Stimulated activated CD4-positive, alpha-beta T cell treated with anti-CD3 and anti-CD28 coated beads, Interleukin-4, amount 100 ng/mL, for 24 hours (primary cell): ENCODE results near the gene L1CAM.

ENCODE experiments used
- DNase-seq: peaks from one replicate; pipeline ENCODE4 v3.0.0-alpha.2; 2020

The L1CAM gene

DNA sequence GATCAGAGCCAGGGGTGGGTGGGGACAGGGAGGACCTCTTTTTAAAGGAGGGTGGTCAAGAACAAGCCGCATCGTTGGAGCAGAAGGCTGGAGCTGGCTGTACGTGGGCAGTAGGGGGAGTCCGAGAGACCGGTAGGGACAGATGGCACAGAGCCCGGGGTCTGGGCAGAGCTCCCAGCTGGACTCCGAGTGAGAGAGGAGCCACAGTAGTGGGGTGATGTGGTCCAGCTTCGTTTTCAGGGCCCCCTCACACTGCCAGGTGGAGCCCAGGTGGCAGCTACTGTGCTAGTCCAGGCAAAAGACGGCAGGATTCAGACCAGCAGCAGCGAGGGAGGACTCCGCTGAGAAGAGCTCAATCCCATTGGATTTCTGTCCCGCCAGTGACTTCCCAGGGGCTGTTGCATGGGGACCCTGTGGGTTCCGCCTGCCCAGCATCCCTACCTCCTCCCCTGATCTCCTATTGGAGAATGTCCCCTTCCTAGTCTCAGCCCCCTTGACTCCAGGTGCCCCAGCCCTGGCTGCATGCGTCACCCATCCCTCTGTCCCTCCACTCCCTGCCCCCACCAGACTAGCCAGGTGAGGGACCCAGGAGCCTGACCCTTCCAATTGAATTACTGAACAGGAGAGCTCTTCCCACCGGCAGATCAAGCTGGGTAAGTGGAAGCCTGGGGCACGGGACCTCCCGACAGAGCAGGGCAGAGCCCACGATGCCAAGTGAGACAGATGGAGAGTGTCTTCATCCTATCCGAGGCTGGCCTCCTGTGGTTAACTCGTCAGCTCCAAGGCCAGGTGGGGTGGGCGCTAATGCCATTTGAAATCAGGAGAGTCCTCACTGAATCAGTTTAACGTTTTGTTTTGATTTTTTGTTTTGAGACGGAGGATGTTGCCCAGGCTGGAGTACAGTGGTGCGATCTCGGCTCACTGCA lies 37.2 kb upstream of the L1CAM start:
- DNase-seq = no peak

DNA sequence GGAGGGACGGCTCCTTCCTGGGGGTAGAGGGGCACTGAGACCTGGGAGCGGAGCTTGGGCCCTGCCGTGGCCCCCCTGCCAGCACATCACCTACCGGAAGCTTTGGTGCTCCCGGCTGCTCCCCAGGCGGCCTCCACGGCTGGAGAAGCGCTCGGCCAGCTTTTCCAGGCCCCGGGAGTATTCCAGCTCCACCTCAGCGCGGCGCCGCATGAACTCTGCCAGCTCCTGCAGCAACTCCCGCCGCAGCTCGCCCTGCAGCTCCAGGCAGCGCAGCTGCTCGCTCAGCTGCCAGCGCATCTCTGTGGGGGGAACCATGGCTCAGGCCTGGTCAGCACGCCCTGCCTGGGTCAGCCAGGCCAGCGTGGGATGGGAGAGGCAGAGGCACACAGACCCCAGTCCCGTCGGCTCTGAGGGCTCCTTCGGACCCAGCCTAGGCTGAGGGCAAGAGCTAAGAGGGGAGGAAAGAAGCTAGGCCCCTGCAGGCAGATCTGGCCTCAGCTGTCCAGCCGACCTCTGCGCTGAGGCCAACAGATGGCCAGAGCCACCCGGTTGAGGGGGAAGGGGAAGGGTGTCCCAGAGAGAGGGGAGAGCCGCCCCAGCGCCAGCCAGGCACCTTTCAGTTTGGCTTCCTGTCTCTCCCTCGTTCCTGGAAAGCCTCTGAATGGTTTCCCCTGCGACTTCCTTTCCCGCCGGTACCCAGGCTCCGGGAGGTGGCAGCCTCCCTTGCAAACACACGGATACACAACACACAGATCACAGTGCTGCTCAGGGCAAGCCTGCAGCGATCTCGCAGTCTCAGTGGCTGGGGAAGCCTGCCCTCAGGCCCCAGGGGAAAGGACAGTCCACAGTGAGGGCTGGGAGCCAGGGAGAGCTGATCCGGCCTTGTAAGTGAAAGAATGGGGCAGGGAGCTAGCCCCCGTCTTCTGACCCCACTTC lies 35.8 kb upstream of the L1CAM start:
- no peak for DNase-seq

DNA sequence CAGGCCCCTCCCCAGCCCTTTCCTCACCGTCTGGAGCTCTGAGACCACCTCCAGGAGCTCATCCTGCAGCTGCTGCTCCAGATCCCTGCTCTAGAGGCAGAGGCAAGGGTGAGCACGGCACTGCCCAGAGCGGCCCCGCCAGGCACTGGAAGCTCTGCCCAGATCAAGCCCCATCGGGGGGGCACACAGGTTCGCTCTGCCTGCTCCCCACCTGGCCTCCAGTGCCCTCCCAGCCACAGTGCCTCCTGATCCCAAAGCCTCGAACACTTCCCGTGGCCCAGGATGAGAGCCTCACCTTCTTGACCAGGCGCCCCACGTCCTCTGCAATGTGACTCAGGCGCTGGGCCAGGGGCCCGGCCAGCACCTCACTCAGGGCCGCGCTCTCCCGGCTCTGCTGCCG lies 35.1 kb upstream of the L1CAM start:
- no peak for DNase-seq

DNA sequence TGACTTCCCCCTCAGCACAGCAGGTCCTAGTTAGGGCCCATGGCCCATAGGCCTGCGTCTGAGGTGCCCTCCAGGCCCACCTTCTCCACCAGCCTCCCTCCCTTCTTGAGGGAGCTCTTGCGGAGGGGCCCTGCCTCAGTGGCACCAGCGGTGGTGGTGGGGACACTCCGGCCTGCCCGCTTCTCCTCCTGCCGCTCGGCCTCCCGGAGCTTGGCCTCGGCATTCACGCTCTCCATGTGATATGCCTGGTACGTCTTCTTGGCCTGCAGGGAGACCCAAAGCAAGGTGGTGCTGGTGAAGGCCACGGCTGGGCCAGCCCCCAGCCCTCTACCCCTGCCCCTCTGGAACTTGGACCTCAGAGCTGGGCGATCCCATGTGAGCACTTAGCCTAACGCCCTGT lies 34.6 kb upstream of the L1CAM start:
- DNase-seq = no peak

DNA sequence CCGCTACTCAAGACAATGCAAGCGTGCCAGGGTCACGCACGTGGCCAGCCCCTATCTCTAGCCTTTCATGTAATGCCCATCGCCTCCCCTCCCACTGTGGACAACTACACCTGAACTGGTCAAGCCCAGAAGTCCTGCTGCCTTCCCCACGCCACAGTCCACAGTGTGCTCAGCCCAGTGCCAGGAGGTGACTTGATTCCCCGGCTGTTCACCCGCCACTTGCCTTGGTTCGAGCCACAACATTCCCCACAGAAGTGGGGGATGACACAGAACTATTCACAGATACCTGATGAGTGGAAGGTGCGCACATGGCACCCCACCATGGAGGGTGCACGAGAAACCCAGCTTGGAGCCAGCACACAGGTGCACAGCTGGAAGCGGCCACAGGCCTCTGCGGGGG lies 33.3 kb upstream of the L1CAM start:
- no peak for DNase-seq

DNA sequence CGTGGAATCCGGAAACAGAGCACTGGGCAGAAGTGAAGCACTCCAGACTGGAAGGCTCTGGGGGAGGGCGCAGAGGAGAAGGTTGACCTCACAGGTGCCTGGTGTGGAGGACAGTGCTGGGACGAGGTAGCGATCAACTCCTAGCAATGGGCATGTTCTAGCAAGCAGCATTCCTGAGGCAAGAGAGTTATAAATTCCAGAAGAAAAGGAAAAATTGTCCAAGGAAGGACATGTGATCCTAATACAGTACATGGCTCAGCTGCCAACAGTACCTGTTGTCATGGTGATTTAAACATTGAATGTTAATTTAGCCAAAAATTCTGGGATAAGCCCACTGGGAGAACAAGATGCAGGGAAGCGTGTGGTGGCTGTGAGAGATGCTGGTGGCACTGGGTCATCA lies 31.9 kb upstream of the L1CAM start:
- DNase-seq = no peak

DNA sequence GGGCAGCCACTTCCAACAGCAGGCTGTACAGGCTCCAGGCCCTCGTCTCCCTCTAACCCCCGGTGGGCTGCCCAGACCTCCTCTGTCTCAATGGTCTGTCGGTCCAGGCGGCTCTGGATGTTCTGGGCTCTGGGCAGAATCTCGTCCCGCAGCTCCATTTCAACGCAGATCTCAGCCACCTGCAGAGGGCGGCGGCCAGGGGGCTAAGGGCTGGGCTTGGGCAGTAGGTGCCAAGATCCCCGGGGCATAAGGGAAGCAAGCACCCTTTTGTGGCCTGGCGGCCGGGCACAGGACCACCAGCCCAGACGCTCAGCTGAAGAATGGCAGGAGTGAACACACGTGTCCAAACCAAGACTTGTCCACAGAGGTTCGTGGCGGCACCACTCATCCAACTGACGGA lies 27.7 kb upstream of the L1CAM start:
- DNase-seq = no peak

DNA sequence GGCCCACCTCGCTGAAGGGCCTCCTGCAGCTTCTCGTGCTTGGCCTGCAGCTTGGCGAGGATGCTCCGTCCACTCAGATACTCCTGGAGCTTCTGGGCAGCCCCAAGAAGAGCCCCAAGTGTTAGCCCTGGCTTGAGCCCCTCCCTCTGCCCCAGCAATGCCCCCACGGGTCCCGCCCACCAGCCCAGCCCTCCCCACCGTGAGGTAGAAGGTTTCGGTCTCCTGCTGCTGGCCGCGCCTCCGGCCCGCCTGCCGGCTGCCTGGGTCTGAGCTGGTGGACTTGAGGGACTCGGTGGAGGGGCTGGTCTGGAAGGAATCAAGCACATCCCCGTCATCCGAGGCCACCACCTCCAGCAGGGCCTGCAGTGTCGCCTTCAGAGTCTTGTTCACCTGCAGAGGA lies 27.2 kb upstream of the L1CAM start:
- DNase-seq = no peak

DNA sequence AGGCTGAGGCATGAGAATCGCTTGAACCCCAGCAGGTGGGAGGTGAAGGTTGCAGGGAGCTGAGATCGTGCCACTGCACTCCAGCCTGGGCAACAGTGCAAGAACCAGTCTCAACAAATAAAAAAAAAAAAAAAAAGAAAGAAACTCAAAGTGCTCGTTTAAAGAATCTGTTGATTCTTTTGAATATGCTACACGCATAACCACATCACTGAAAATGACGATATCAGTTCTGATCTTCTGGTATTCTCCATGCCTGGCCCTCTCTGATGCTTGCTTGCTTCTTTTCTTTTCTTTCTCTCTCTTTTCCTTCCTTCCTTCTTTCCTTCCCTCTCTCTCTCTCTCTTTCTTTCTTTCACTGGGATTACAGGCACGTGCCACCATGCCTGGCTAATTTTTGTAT lies 25.8 kb upstream of the L1CAM start:
- DNase-seq = no peak

DNA sequence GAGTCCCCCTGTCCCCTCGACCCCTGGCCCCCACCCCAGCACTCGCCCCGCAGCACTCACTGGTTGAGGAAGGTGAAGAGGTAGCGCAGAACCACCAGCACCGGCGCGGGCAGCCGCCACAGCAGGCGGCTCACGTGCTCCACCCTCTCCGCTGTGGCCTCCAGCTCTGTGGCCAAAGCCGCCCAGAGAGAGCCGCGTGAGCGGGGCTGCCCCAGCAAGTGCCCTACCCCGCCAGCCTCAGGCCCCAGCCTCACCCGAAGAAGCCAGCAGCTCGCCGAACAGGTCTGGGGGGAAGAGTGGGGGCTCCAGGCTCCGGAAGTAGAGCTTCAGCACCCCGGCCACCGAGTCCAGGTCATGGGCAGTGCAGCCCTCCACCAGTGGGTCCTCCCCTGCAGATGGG lies 24.5 kb upstream of the L1CAM start:
- no peak for DNase-seq

DNA sequence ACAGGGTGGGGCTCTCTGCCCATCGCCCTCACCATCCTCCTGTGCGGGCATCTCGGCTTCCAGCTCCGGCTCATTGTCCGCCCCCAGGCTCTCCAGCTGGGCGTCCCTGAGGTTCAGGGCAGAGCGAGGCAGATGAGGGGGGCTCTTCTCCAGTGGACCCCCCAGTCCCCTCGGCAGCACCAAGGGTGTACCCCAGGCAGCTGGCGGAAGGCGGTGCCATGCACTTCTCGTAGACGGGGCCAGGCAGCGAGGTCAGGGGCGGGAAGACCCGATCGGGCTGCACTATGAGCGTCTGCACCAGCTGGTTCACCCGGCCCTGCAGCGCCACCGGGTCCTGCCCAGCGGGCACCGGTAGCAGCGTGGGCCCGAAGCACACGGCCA lies 24.0 kb upstream of the L1CAM start:
- DNase-seq = no peak

DNA sequence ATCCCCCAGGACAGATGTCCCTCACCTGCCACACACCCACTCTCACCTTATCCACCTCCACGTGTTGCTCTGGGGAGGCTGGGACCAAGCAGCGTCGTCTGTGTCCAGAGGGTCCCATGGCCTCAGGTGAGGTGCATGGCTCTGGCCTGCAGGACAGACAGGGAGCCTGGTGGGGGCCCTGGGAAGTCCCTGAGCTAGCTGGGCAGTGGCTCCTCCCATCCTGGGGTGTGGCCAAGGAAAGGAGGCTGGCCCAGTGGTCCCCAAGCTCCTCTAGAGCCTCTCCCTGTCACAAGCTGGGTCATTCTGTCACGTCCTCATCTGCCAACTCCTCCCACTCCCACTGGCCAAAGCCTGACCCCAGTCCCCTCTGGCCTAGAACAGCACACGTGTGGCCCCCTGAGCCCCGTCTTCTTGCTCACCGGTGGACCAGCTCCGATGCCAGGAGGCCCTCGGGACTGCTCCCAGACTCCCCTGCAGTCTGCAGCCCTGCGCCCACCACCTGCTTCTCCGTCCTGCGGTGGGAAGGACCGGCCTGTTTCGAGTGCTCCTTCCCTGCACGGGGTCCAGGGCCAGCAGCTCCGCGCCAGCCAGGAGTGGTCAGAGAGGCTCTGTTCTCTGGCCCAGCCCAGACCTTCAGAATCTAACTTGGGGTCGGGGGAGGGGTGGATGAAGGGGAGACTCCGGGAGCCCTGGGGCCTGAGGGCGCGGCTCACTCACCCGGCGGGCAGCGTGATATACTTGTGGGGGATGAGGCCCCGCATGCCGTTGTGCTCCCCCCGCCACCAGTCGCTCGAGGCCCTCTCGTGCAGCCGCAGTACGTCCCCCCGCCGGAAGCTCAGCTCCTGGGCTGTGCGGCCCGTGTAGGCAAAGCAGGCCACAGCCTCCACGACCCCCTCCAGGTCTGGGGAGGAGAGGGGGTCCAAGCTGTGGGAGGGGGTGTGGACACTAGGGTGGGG lies 23.3 kb upstream of the L1CAM start:
- no peak for DNase-seq

DNA sequence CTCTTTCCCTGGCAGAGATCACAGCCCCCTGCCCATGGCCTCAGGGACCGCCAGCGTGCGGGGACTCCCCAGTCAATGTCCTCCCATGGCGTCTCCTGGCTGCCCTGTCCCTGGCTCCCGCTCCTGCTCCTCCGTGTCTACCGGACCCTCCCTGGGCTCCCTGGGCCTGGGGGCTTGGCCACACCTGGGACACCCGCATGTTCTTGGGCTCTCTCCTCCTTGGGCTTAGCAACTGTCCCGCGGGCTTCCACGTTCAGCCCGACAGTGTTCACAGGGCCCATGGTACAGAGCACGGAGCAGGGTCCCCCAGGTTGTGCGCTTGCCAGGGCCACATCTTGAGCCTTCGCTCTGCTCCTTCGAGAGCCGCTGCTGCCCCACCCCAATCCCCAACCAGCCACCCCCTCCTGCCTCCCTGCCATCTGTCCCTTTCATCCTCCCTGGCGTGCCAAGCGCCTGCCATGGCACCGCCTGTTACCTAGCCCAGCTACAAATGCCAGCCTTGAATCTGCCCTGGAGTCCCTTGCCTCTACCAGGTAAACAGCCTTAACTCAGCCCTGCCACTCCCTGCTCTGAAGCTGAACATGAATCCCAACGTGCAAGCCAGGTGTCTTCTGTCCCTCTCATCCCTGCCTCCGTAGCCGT lies 22.4 kb upstream of the L1CAM start:
- DNase-seq = no peak

DNA sequence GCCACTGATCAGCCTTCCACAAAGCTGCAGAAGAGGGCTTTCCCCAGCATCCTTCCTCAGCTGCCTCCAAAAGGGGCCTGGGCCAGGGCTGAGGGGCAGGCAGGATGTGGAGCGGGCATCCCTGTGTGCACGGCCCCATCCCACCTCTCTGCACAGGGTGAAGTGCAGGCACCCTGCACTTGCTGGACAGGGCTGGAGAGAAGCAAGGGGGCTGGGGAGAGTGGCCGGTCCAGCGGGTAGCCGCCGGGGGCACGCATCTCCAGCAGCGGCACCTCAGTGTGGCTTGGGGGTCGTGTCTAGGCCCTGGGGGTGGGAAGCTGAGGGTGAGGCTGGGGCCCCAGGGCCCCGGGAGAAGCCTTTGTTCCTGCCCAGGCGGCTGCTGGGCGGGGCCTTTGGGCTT lies 21.5 kb upstream of the L1CAM start:
- DNase-seq = no peak

DNA sequence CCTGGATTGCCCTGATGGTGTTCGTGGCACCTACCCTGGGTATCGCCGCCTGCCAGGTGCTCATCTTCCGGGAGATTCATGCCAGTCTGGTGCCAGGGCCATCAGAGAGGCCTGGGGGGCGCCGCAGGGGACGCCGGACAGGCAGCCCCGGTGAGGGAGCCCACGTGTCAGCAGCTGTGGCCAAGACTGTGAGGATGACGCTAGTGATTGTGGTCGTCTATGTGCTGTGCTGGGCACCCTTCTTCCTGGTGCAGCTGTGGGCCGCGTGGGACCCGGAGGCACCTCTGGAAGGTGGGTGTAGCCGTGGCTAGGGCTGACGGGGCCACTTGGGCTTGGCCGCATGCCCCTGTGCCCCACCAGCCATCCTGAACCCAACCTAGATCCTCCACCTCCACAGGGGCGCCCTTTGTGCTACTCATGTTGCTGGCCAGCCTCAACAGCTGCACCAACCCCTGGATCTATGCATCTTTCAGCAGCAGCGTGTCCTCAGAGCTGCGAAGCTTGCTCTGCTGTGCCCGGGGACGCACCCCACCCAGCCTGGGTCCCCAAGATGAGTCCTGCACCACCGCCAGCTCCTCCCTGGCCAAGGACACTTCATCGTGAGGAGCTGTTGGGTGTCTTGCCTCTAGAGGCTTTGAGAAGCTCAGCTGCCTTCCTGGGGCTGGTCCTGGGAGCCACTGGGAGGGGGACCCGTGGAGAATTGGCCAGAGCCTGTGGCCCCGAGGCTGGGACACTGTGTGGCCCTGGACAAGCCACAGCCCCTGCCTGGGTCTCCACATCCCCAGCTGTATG lies 20.3 kb upstream of the L1CAM start:
- no peak for DNase-seq

DNA sequence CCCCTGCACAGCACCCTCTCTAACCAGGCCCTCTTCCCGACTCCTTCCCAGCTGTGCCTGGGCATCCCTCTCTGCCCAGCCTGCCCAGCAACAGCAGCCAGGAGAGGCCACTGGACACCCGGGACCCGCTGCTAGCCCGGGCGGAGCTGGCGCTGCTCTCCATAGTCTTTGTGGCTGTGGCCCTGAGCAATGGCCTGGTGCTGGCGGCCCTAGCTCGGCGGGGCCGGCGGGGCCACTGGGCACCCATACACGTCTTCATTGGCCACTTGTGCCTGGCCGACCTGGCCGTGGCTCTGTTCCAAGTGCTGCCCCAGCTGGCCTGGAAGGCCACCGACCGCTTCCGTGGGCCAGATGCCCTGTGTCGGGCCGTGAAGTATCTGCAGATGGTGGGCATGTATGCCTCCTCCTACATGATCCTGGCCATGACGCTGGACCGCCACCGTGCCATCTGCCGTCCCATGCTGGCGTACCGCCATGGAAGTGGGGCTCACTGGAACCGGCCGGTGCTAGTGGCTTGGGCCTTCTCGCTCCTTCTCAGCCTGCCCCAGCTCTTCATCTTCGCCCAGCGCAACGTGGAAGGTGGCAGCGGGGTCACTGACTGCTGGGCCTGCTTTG lies 19.6 kb upstream of the L1CAM start:
- no peak for DNase-seq

DNA sequence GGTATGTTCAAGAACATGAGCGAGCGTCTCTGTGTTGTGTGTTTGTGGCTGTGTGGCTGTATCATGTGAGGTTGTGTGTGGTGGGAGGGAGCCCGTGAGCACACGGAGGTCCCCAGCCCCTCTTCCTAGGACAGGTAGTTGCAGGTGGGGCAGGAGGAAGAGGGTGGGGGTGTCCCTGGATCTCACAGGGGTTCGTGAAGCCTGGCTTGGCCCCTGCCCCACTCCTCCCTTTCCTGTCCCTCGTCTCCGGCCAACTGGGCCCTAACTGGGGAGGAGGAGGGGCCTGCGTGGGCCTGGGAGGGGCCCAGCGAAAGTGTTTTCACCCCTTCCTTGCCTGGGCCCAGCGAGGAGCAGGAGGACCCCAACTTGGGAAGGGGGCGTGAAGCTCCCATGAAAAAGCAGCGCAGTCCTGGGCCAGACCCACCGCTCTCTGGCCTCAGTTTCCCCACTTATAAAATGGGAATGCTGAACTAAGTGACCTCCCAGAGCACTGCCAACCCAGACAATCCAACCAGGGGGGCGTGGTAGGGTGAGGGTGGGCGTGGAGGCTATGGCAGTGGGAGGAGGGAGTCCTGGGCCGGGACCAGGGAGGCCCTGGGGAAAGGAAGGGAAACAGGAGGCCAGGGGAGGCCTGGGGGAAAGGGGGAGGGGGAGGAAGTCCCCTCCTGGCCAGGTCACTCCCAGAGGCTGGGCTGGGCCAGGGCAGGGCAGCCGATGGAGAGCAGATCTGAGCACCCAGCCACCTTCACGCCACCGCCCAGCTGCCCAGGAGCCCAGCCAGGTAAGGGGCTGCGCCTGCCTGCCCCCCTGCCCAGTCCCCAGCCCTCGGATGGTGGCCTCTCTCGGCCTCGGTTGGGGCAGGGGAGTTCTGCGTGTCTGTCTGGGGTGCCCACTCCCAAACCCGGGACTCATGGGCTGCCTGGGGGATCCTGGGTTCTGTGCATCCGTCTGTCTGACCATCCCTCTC lies 18.3 kb upstream of the L1CAM start, which contains the start of gene AVPR2:
Gene AVPR2 (plus strand): TSS at position 683 of the 967 bp plus-strand sequence. CDS start 473 bp downstream, outside the sequence.
- DNase-seq = no peak

DNA sequence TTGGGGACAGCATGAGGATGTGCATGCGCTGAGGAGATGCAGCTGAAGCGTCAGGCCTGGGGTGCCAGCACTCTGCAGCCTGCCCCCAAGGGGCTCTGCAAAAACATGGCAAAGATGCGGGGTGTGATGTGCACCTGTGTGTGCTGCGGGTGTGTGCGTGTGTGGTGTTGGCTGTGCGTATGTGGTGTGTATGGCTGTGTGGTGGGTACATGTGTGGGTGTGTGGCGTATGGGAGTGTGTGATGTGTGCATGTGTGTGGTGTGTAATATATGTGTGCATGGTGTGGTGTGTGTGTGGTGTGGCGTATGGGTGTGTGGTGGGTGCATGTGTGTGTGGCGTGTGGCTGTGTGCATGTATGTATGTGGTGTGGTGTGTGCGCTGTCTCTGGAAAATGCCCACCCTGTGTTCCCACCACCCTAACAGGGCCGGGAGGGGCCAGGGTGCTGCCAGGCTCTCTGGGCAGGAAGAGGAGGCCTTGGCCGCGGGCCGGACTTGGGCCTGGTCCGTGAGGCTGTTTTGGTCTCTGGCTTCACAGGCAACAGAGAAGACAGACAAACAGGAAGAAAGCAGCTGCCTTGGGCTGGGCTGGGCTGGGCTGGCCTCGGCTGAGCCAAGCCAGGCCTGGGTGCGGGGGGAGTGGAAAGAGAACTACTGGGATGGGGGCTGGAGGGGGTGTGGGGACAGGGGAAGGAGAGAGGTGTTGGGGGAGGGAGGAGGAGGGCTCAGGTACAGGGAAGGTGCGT lies 17.4 kb upstream of the L1CAM start:
- DNase-seq = no peak

DNA sequence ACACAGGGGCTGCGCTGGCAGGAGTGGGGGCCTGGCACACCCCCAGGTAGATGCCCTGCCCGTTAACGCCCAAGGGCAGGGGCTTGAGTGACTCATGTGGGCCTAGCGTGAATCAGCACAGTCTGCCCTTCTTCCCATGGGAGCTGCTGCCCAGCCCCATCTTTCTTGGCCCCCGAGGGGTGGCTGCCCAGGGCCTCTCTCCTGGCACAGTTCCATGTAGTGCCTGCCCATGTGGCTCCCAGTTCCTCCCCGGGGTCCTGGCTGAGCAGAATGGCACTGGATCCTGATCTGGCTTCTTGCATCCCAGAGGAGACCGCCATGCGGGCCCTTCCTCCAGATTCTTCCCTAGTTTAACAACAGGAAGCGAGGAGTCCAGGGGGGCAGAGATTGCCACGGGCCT lies 16.4 kb upstream of the L1CAM start:
- DNase-seq = no peak
